Keratinocyte (primary cell): ENCODE results near the gene ATP8A2. TPM values are rescaled to one million over a fixed set of nuclear protein-coding genes. Genes with fewer than 3 reads are reported as not detected.

Source experiments
- DNase-seq: peaks from one replicate; pipeline ENCODE4 v3.0.0-alpha.2; 2011; ENCODE audit warnings: low read depth, missing footprints, low spot score
- FAIRE-seq: peaks from 2 replicates; lab custom pipeline; 2011; peaks lifted over from hg19 to GRCh38; lab: Jason Lieb, UNC
- H2AFZ ChIP-seq: 2 replicates; pipeline ENCODE4 v1.6.0; 2012; ENCODE audit warnings: low read length, control low read depth, inconsistent platforms; ENCODE audit not compliant: control insufficient read depth
- H3K27ac ChIP-seq: 2 replicates; pipeline ENCODE4 v1.5.1; 2011; ENCODE audit warnings: low read length; ENCODE audit not compliant: control insufficient read depth, insufficient read depth
- H3K27me3 ChIP-seq: 3 replicates; pipeline ENCODE4 v1.6.0; 2011; ENCODE audit warnings: low read length; ENCODE audit not compliant: control insufficient read depth, insufficient read depth; ENCODE audit errors: extremely low read depth
- H3K36me3 ChIP-seq, 2 experiments: 2 replicates in 1 of 2; 3 replicates in 1 of 2; pipeline ENCODE4 v1.5.1; 2011; ENCODE audit warnings: low read length in 2 of 2, mild to moderate bottlenecking in 1 of 2; ENCODE audit not compliant: control insufficient read depth in 2 of 2, insufficient read depth in 2 of 2; ENCODE audit errors: extremely low read depth in 1 of 2
- H3K4me1 ChIP-seq: 3 replicates; pipeline ENCODE4 v1.5.1; 2011; ENCODE audit warnings: low read length; ENCODE audit not compliant: control insufficient read depth, insufficient read depth; ENCODE audit errors: extremely low read depth
- H3K4me2 ChIP-seq: 3 replicates; pipeline ENCODE4 v1.6.0; 2011; ENCODE audit warnings: low read depth, low read length; ENCODE audit not compliant: control insufficient read depth, insufficient read depth; ENCODE audit errors: extremely low read depth
- H3K4me3 ChIP-seq, 3 experiments: fragments of 200-600 bp in 1 of 3; sonication (generic) in 1 of 3; 2 replicates in 2 of 3; 3 replicates in 1 of 3; pipeline ENCODE4 v1.5.1; 2011 to 2016; ENCODE audit warnings: low read length in 3 of 3, mild to moderate bottlenecking in 3 of 3, control low read depth in 2 of 3, inconsistent platforms in 1 of 3, low read depth in 1 of 3, mixed read lengths in 1 of 3, mixed run types in 1 of 3, moderate library complexity in 1 of 3; ENCODE audit not compliant: control insufficient read depth in 2 of 3, insufficient read depth in 2 of 3; ENCODE audit errors: extremely low read depth in 1 of 3
- H3K79me2 ChIP-seq: 2 replicates; pipeline ENCODE4 v1.6.0; 2012; ENCODE audit warnings: low read length; ENCODE audit not compliant: control insufficient read depth, insufficient read depth
- H3K9ac ChIP-seq: 3 replicates; pipeline ENCODE4 v1.6.0; 2011; ENCODE audit warnings: low read length; ENCODE audit not compliant: control insufficient read depth, insufficient read depth; ENCODE audit errors: extremely low read depth
- H3K9me1 ChIP-seq: 3 replicates; pipeline ENCODE4 v1.6.0; 2011; ENCODE audit warnings: low read length; ENCODE audit not compliant: control insufficient read depth, insufficient read depth; ENCODE audit errors: extremely low read depth
- H3K9me3 ChIP-seq: 2 replicates; pipeline ENCODE4 v1.5.1; 2012; ENCODE audit warnings: low read depth, low read length; ENCODE audit not compliant: control insufficient read depth
- H4K20me1 ChIP-seq: 3 replicates; pipeline ENCODE4 v1.6.0; 2011; ENCODE audit warnings: low read length; ENCODE audit not compliant: control insufficient read depth, insufficient read depth; ENCODE audit errors: extremely low read depth
- EZH2 ChIP-seq: IDR thresholded peaks from one replicate; pipeline ENCODE4 v1.6.1; 2012; ENCODE audit warnings: inconsistent platforms, mild to moderate bottlenecking, low read length, moderate library complexity
- dilution Hi-C: fragments of 300-500 bp; cut with MboI; formaldehyde crosslinking; loops from one replicate; pipeline ENCODE4 v1.7.0; 2020; ENCODE audit warnings: low sequenced_read_pairs; ENCODE audit not compliant: extremely low pct_ligation_motif_present
- polyA plus RNA-seq, 5 experiments: library from polyadenylated mRNA; depleted of rRNA in 3 of 5; stranded (reverse) in 3 of 5; stranded (forward) in 1 of 5; unstranded in 1 of 5; fragments of >200 nt; gene quantifications; 1 replicate in 1 of 5; 2 replicates in 3 of 5; 3 replicates in 1 of 5; pipeline versions ENCODE4 v1.2.1 to v1.2.3, GENCODE V29; 2011 to 2012; ENCODE audit warnings: missing spikeins in 2 of 5, low read depth in 1 of 5, low replicate concordance in 1 of 5
- TF ChIP-seq, protein P1 (sequence below), 3 experiments: IDR thresholded peaks in 1 of 3; conservative IDR thresholded peaks in 1 of 3; optimal IDR thresholded peaks in 1 of 3; 2 replicates in 2 of 3; 3 replicates in 1 of 3; pipeline versions ENCODE3 to v1.5.1; 2011; ENCODE audit warnings: low read length in 3 of 3, mild to moderate bottlenecking in 3 of 3, moderate library complexity in 2 of 3, control low read depth in 1 of 3, inconsistent platforms in 1 of 3; ENCODE audit not compliant: insufficient read depth in 2 of 3; ENCODE audit errors: extremely low read depth in 1 of 3

The ATP8A2 gene
- polyA plus RNA-seq, 1 donor (not counting 4 experiments of a cell fraction or from before 2014, with no cell fraction given): 0.16 TPM

DNA sequence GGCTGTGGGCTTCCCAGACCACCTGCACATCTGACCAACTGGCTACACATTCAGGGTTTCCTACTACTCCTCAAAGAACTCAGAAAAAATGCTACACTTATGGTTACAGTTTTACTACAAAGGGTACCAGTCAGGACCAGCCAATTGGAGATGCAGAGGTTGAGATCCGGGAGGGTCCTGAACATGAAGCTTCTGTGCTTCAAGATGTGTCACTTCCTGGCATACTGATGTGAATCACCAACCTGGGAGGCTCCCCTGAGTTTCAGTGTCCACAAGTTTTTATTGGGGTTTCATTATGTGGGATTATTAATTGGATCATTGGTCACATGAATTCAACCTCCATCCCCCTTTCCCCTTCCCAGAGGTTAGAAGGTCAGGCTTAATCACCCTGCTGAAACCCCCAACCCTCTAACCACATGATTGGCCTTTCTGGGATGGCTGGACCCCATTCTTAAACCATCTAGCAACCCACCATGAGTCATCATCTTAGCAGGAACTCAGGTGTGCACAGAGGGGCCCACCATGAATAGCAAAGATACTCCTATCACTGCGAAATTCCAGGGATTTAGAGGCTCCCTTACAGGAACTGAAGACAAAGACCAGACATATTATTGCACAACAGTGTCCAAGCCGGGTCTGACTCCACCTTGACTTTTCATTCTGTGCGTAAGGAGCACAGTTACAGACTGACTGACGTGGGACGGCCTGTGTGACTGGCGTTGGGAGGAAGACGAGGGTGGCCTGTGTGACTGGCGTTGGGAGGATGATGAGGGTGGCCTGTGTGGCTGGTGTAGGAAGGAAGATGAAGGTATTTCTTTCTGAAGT lies 90.7 kb downstream of the ATP8A2 start:
- FAIRE-seq (no peak), DNase-seq (no peak)
- TF ChIP-seq, protein P1, sequence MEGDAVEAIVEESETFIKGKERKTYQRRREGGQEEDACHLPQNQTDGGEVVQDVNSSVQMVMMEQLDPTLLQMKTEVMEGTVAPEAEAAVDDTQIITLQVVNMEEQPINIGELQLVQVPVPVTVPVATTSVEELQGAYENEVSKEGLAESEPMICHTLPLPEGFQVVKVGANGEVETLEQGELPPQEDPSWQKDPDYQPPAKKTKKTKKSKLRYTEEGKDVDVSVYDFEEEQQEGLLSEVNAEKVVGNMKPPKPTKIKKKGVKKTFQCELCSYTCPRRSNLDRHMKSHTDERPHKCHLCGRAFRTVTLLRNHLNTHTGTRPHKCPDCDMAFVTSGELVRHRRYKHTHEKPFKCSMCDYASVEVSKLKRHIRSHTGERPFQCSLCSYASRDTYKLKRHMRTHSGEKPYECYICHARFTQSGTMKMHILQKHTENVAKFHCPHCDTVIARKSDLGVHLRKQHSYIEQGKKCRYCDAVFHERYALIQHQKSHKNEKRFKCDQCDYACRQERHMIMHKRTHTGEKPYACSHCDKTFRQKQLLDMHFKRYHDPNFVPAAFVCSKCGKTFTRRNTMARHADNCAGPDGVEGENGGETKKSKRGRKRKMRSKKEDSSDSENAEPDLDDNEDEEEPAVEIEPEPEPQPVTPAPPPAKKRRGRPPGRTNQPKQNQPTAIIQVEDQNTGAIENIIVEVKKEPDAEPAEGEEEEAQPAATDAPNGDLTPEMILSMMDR (optimal IDR thresholded peaks at IDR 0.05 in 1 of 3, IDR thresholded peaks at IDR 0.05 in 1 of 3, conservative IDR thresholded peaks at IDR 0.05 in 1 of 3; ENCODE audit: extremely low read depth in 1 of 3, insufficient read depth in 2 of 3, low read length in 3 of 3): no peak
- TF ChIP-seq EZH2: no peak
- H3K79me2 ChIP-seq: no peaks in the 10 kb centered on the region
- H3K36me3 ChIP-seq: no peaks in the 10 kb centered on the region
- H3K4me2 ChIP-seq: no peak overlapping the region
- no peaks in the 10 kb centered on the region for H3K27me3 ChIP-seq
- no peaks in the 10 kb centered on the region for H4K20me1 ChIP-seq
- dilution Hi-C loops: no loop called here
- no peaks in the 10 kb centered on the region for H3K9me1 ChIP-seq
- H3K4me1 ChIP-seq: peaks cover 19% of the 10 kb centered on the region
- no peak overlapping the region for H3K4me3 ChIP-seq
- no peaks in the 10 kb centered on the region for H3K9me3 ChIP-seq
- no peak overlapping the region for H3K27ac ChIP-seq
- no peak overlapping the region for H2AFZ ChIP-seq
- no peak overlapping the region for H3K9ac ChIP-seq

DNA sequence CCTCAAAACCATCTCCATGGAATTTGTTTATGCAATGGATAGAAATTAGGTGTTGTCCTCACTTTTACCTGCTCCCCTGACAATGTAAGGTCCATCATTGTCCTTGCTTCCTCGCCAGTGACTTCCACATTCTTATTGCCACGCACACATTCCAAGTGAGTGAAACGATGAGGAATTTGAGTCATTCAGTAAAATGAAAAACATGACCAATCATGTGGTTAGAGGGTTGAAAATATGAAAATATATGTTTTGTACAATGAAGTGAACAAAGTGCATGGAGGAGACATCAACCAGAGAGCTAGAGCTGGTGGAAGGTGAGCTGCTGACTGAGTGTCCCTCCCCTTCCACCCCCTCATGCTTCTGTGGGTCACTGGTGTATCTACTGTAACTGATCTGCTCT lies 91.7 kb downstream of the ATP8A2 start:
- DNase-seq: no peak
- H2AFZ ChIP-seq: peak overlapping the region; percentile 47
- no peaks in the 10 kb centered on the region for H3K9me3 ChIP-seq
- no peaks in the 10 kb centered on the region for H3K36me3 ChIP-seq
- H3K27ac ChIP-seq: no peak overlapping the region
- H4K20me1 ChIP-seq: no peaks in the 10 kb centered on the region
- H3K9ac ChIP-seq: no peak overlapping the region
- FAIRE-seq: peak; percentile 84
- no peaks in the 10 kb centered on the region for H3K79me2 ChIP-seq
- H3K4me2 ChIP-seq: peak overlapping the region; percentile 61
- dilution Hi-C loops: no loop called here
- TF ChIP-seq, protein P1 (optimal IDR thresholded peaks at IDR 0.05 in 1 of 3, IDR thresholded peaks at IDR 0.05 in 1 of 3, conservative IDR thresholded peaks at IDR 0.05 in 1 of 3; ENCODE audit: extremely low read depth in 1 of 3, insufficient read depth in 2 of 3, low read length in 3 of 3): no peak
- TF ChIP-seq EZH2: no peak
- H3K27me3 ChIP-seq: peaks cover 6% of the 10 kb centered on the region
- H3K4me1 ChIP-seq: peaks cover 19% of the 10 kb centered on the region
- H3K9me1 ChIP-seq: no peaks in the 10 kb centered on the region
- H3K4me3 ChIP-seq: no peak overlapping the region
